Suprapubic skin (tissue), 4 donors: ENCODE results near the gene IFRD1.

Source experiments
- CTCF ChIP-seq, 2 donors: fragments of 200-600 bp in 1 of 2; fragments of 450-650 bp in 1 of 2; sonication (generic) in 1 of 2; IDR thresholded peaks; one replicate each; pipeline ENCODE4 v1.5.1; 2016 to 2019; ENCODE audit warnings: antibody characterized with exemption in 2 of 2, mild to moderate bottlenecking in 1 of 2, moderate library complexity in 1 of 2
- EP300 ChIP-seq: sonication (generic); formaldehyde crosslinking; IDR thresholded peaks from one replicate; pipeline ENCODE4 v1.6.1; 2017; ENCODE audit warnings: antibody characterized with exemption
- POLR2A ChIP-seq, 2 donors: fragments of 450-650 bp; IDR thresholded peaks; one replicate each; pipeline ENCODE4 v1.6.1; 2017; ENCODE audit warnings: antibody characterized with exemption in 2 of 2, mild to moderate bottlenecking in 2 of 2, moderate library complexity in 2 of 2
- POLR2AphosphoS5 ChIP-seq, 3 donors: sonication (generic); formaldehyde crosslinking; IDR thresholded peaks; one replicate each; pipeline ENCODE4 v1.6.1; 2017; ENCODE audit warnings: antibody characterized with exemption in 3 of 3

DNA sequence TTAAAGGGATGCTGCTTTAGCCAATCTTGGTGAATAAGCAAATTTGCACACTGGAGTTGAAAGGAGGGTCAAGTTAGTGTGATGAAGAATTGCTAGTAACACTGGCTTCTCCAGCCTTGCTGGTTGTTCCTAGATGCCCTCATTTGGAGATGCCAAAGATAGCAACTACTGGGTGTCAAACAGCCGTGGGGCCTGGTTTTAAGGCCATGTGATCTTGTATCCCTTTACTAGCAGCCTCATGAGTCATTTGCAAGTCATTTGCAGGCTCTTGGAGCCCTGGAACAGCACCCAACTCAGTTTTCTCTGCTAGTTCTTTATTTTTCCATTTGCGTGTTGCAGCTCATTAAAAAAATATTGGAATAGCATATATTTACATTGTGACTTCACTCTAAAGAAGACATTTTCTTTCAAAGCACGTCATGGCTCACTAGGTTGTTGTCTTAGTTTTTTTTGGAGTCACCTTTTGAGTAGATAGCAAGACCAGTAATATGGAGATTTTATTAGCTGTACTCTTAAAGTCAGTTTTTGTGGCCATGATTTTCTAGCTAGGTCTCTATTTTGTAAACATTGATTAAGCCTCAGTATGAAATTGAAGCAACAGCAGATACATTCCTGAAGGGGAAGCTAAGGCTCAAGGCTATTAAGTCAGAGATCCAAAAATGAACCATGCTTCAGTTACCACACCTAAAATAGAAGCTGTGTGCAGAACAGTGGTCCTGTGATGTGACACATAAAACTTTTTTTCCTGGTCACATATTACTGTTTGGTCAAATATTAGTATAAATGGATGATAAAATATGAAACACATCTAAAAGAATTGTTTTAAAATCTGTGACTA, 31.8 kb downstream of the IFRD1 start:
- TF ChIP-seq CTCF (IDR thresholded peaks at IDR 0.05) = no peak
- TF ChIP-seq POLR2A (IDR thresholded peaks at IDR 0.05) = no peak
- peak in 1 of 3 donors; percentile 72 for TF ChIP-seq POLR2AphosphoS5 (IDR thresholded peaks at IDR 0.05)
- no peak for TF ChIP-seq EP300
